ENCODE measurements around the gene PLEKHG4B. TPM values are rescaled to one million over a fixed set of nuclear protein-coding genes. Genes with fewer than 3 reads are reported as not detected.
A peak's percentile ranks its signal among the peaks of the same experiment; 100 is the strongest.

Gene PLEKHG4B
- total RNA-seq, 1 experiment from 2014 or later: 44.3 TPM

GRCh38 chr5:92401-93220 is 643 bp downstream of the PLEKHG4B start:
- H3K4me3 Mint-ChIP-seq: peak overlapping the region; percentile 78 to 87
- no peak overlapping the region for H4K5ac ChIP-seq (ENCODE audit: insufficient read length, low read depth, low read length)
- H3K27ac ChIP-seq (ENCODE audit: insufficient read length, low read depth, low read length): no peak overlapping the region
- H4K8ac ChIP-seq (replicated peaks; ENCODE audit: insufficient read length, low read depth, low read length): no peak overlapping the region
- TF ChIP-seq CTCF (conservative IDR thresholded peaks at IDR 0.05): no peak
- no peak overlapping the region for H2BK12ac ChIP-seq (ENCODE audit: insufficient read length, low read depth, low read length)
- no peak overlapping the region for H3T11ph ChIP-seq (ENCODE audit: low read length)
- H3K79me1 ChIP-seq (ENCODE audit: insufficient read depth, low read depth, low read length, poor library complexity, severe bottlenecking): peaks cover 18% of the 10 kb centered on the region
- peak overlapping the region; percentile 15 to 70 (median 54); a peak in 4 of 7 replicates for H3K27ac Mint-ChIP-seq
- H3K56ac ChIP-seq (ENCODE audit: insufficient read length, low read depth, low read length): no peak overlapping the region
- no peak overlapping the region for H2BK15ac ChIP-seq (ENCODE audit: low read depth, low read length)
- no peak overlapping the region for H2AFZ ChIP-seq (ENCODE audit: low read length)
- peak overlapping the region; percentile 73 for H3K4me2 ChIP-seq (ENCODE audit: insufficient read depth, insufficient read length, low read length)
- H3K27me3 Mint-ChIP-seq (ENCODE audit: low read depth): no peaks in the 10 kb centered on the region; the same call in 1 of the 2 replicates
- no peak overlapping the region for H2BK20ac ChIP-seq (ENCODE audit: low read depth, low read length, poor library complexity, severe bottlenecking)
- no peak overlapping the region for H2AK5ac ChIP-seq (ENCODE audit: insufficient read length, low read length)
- H2BK120ac ChIP-seq (ENCODE audit: low read depth, low read length, poor library complexity, severe bottlenecking): no peak overlapping the region
- peaks cover 54 to 58% of the 10 kb centered on the region in 2 experiments for H3K4me1 Mint-ChIP-seq
- H3K4me1 ChIP-seq (ENCODE audit: insufficient read depth, low read length): peaks cover 7% of the 10 kb centered on the region; the same call in 1 of the 2 replicates
- H3K23me2 ChIP-seq (ENCODE audit: insufficient read length, low read depth, low read length, poor library complexity, severe bottlenecking): peaks cover 9% of the 10 kb centered on the region
- H3K9ac ChIP-seq (ENCODE audit: extremely low read depth, insufficient read length, low read length): peak overlapping the region; percentile 46
- peaks cover 11% of the 10 kb centered on the region; the same call in 1 of the 2 replicates for H3K79me2 ChIP-seq (ENCODE audit: insufficient read depth, low read length)
- H3K23ac ChIP-seq (ENCODE audit: insufficient read length, low read depth, low read length): no peak overlapping the region
- H3K4ac ChIP-seq (ENCODE audit: low read depth, low read length): no peak overlapping the region
- no peaks in the 10 kb centered on the region for H3K9me3 Mint-ChIP-seq
- no peak overlapping the region for H4K91ac ChIP-seq (ENCODE audit: insufficient read length, low read depth, low read length)
- no peak for DNase-seq
- no peaks in the 10 kb centered on the region for H3K27me3 ChIP-seq (ENCODE audit: insufficient read depth, low read length)
- WGBS (ENCODE audit: extremely low coverage, insufficient read length, low lambda C conversion rate): no CpG with 5 or more reads among the region's 37 CpGs
- H2BK5ac ChIP-seq (ENCODE audit: insufficient read length, low read length): no peak overlapping the region
- H3K36me3 Mint-ChIP-seq (ENCODE audit: insufficient read depth in 1 of 3, low read depth in 3 of 3): peaks cover 19 to 38% (median 22%) of the 10 kb centered on the region in 3 experiments
- H3K9me3 ChIP-seq (ENCODE audit: control insufficient read depth, low read depth, low read length): no peaks in the 10 kb centered on the region
- no peaks in the 10 kb centered on the region for H4K20me1 ChIP-seq (ENCODE audit: control insufficient read depth, insufficient read depth, insufficient read length)
- H3K18ac ChIP-seq (ENCODE audit: insufficient read length, low read depth, low read length): no peak overlapping the region
- no peak overlapping the region for H3K14ac ChIP-seq (ENCODE audit: insufficient read depth, low read length)

Measured in H9 (cell line).